Activated T-cell treated with anti-CD3 and anti-CD28 coated beads for 4 hours (primary cell): ENCODE results near the gene RWDD1.

Experiments
- DNase-seq: peaks from one replicate; pipeline ENCODE4 v3.0.0-alpha.2; 2020

Gene RWDD1

DNA sequence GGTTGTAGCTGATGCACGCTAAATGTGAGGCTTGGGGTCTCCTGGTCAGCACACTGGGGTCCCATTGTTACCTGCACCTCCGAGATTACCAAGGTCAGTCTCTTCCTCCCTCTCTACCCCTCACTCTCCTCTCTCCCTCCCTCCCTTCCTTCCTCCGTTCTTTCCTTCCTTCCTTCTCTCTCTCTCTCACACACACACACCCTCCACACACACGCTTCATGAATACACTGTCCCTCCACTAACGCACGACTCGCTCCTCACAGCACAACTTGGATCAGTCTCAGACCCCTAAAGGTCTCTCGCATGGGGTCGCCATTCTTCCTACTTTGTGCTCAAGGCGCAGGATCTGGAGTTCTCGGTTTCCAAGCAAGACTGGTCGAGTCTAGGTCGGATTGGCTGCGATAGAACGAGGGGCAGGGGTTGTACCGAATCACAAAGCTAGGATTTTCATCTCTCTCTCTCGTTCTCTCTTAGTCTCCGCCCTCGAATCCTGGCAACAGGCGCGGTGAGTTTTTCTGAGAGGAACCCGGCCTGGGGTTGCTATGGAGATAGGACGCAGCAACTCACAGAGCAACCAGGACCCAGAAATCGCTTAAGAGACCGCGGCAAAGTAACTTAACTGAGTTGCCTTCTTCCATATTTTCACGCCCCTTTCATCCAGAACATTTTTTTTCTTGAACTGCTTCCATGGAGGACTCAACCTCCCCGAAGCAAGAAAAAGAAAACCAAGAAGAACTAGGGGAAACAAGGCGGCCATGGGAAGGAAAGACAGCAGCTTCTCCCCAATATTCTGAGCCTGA lies 44.8 kb downstream of the RWDD1 start, which contains the start of gene RSPH4A:
TSS of gene RSPH4A (plus strand) at position 543 of the 800 bp plus-strand sequence. CDS start at position 688, 145 bp downstream.
- peak; percentile 11 for DNase-seq

DNA sequence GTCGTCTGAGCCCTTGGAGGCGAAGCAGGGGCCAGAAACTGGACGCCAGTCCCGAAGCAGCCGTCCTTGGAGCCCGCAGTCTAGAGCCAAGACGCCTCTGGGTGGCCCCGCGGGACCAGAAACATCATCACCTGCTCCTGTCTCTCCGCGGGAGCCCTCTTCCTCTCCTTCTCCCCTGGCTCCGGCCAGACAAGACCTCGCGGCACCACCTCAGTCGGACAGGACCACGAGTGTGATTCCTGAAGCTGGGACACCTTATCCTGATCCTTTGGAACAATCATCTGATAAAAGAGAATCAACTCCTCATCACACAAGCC lies 45.4 kb downstream of the RWDD1 start:
- no peak for DNase-seq

DNA sequence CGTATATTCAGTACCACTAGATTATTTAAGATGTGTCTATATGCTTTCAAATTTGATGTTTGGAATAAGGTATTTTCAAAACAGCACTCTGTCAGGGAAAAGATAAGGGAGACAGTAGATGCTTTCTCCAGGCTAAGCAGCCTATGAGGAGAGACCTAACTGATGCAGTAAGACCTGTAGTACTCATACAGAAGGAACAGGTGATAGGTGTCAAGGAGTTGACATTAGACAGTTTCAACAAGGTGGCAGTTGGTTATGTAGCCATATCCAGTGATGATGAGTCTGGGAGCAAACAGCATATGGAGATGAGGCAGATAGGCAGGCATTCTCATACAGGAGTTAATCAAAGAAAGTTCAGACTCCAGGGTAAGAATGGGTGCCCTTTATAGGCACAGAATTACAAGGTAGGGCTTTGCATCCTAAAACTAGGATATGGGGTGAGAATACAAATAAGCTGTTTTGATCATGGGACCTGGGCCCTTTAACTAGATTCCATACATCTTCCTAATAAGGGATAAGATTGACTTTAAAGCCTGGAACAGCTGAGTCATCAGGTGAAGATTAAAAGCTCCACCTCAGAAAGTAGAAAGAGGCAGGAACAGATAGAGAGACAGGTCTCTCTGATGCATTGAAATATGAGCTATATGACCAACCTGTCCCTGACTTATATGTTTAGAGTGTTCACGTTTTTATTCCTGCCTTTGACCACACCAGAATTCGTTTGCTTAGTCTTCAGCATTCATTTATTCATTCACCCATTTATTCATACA lies 52.9 kb downstream of the RWDD1 start:
- no peak for DNase-seq

DNA sequence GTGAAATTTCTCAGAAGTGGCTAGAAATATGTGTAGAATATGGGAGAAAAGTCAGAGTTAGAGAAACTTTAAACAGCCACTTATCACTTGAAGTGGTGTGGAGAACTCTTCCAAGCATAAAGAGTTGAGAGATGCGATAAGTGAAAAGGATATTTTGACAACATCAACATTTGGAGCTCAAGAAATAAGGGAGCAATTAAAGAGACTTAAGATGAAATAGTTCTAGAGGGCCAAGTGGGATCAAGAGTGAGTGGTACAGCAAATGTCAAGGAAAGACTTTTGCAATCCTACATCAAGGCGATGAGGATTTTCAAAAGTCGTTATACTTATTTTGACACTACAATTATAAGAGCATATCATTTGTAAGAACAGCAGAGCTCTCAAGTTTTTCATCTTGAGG lies 54.6 kb downstream of the RWDD1 start:
- no peak for DNase-seq

DNA sequence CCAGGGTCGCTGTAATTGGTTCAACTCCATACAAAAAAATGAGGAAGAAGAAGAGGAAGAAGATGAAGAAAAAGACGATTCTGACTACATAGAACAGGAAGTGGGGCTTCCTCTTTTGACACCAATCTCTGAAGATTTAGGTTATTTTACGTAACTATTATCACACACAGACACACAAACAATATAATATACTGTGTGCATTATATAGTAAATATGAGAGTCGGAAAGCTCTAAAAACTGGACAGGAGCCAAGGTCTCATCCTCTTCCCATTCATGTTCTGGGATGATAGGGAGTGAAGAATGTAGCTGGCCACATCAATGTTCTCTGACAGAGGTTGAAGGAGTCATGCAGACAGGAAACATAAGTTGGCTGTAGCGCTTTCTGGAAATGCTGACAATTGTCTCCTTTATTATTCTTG lies 58.3 kb downstream of the RWDD1 start:
- DNase-seq = no peak

DNA sequence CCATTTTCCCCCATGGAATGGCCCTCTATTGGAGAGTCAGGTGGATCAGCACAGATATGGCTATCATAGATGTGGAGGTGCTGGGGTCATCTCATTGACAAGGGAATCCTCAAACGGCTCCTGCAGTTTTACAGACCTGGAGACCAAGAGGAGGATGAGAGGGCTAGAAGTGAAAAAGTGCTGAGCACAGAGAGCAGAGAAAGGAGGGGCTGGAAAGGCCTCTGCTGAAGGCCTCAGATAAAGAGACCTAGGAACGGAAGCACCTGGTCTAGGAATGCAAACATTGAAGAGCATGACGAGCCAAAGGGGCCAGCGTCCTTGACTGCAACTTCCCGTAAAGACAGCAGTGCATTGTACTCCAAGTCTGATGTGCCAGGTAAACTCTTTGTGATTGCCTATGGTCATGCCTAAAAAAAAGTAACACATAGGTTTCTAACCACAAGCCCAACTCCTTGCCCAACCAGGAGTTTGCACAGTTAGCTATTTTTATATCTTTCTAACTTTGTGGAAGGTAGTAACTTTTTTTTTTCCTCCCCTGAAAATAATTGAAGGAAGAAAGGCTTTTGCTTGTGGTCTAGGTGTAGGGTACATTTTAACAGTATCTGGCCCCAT lies 60.2 kb downstream of the RWDD1 start:
- DNase-seq = no peak

DNA sequence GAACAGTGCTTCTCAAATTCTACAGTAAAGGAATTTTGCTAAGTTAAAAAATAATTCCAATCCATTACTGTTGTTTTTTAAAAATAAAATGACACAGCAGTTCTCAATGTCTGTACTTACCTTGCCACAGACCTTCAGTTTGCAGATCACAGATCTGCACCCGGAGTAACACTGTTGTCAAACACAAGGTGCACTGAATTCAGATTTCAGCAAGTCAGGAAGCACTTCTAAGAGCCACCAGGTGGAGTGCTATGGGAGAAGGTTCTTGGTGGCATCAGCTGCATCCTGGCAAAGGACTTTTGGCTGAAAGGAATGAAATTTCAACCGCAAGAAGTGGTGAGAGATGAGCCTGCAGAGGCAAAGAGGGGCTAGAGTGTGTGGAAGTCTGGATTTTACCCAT lies 62.4 kb downstream of the RWDD1 start:
- no peak for DNase-seq
